Neural cell (in vitro differentiated cells): ENCODE measurements around the gene RAB3A. TPM values are rescaled to one million over a fixed set of nuclear protein-coding genes. Genes with fewer than 3 reads are reported as not detected.

Experiments
- H2AFZ ChIP-seq: fragments of 200-600, 300-800 bp; sonication (generic), shearing (Covaris generic); 2 replicates; pipeline ENCODE4 v1.6.0; 2014; ENCODE audit warnings: low read depth, mild to moderate bottlenecking, antibody characterized with exemption, low read length, moderate library complexity
- H3F3A ChIP-seq: fragments of 200-600 bp; shearing (Covaris generic); 2 replicates; pipeline ENCODE4 v1.6.1; 2016; ENCODE audit warnings: mild to moderate bottlenecking, moderate library complexity, mixed read lengths, antibody characterized with exemption, low read length; ENCODE audit not compliant: insufficient read depth, poor library complexity, severe bottlenecking
- H3K27ac ChIP-seq: fragments of 200-600, 300-800 bp; sonication (generic), shearing (Covaris generic); 2 replicates; pipeline ENCODE4 v1.5.1; 2014; ENCODE audit warnings: mild to moderate bottlenecking, low read length, moderate library complexity
- H3K27me3 ChIP-seq: fragments of 300-800, 200-600 bp; sonication (generic), shearing (Covaris generic); 2 replicates; pipeline ENCODE4 v1.6.0; 2014; ENCODE audit warnings: mild to moderate bottlenecking, low read depth, low read length, moderate library complexity; ENCODE audit not compliant: insufficient read depth
- H3K36me3 ChIP-seq: fragments of 300-800, 200-600 bp; sonication (generic), shearing (Covaris generic); 2 replicates; pipeline ENCODE4 v1.5.1; 2014; ENCODE audit warnings: mild to moderate bottlenecking, antibody characterized with exemption, low read length, moderate library complexity; ENCODE audit not compliant: insufficient read depth
- H3K4me2 ChIP-seq: fragments of 300-800, 200-600 bp; sonication (generic), shearing (Covaris generic); 2 replicates; pipeline ENCODE4 v1.6.0; 2014; ENCODE audit warnings: mild to moderate bottlenecking, low read length
- H3K4me3 ChIP-seq: fragments of 300-800, 200-600 bp; sonication (generic), shearing (Covaris generic); 2 replicates; pipeline ENCODE4 v1.5.1; 2014; ENCODE audit warnings: mild to moderate bottlenecking, low read length, moderate library complexity
- H3K79me2 ChIP-seq: fragments of 200-600 bp; shearing (Covaris generic); replicated peaks from 2 replicates; pipeline ENCODE4 v1.6.0; 2014; ENCODE audit warnings: mild to moderate bottlenecking, low read length, moderate library complexity; ENCODE audit not compliant: insufficient read depth
- H3K9ac ChIP-seq: fragments of 300-800, 200-600 bp; sonication (generic), shearing (Covaris generic); 2 replicates; pipeline ENCODE4 v1.6.1; 2016; ENCODE audit warnings: mild to moderate bottlenecking, low read length, mixed read lengths
- H3K9me2 ChIP-seq: fragments of 200-600 bp; shearing (Covaris generic); 2 replicates; pipeline ENCODE4 v1.6.1; 2016; ENCODE audit warnings: mild to moderate bottlenecking, low read length, mixed read lengths; ENCODE audit not compliant: insufficient read depth
- H3K9me3 ChIP-seq: fragments of 200-600, 300-800 bp; sonication (generic), shearing (Covaris generic); 2 replicates; pipeline ENCODE4 v1.6.1; 2016; ENCODE audit warnings: mild to moderate bottlenecking, mixed run types, low read length, moderate library complexity, mixed read lengths
- H4K20me1 ChIP-seq: fragments of 200-600 bp; shearing (Covaris generic); 2 replicates; pipeline ENCODE4 v1.6.1; 2016; ENCODE audit warnings: mild to moderate bottlenecking, mixed run types; ENCODE audit not compliant: insufficient read depth
- EP300 ChIP-seq: fragments of 450-650 bp; conservative IDR thresholded peaks from 2 replicates; pipeline ENCODE4 v1.6.1; 2014; ENCODE audit warnings: antibody characterized with exemption, mild to moderate bottlenecking, moderate library complexity; ENCODE audit not compliant: poor library complexity, severe bottlenecking
- EZH2 ChIP-seq: fragments of 200-600, 300-800 bp; shearing (Covaris generic), sonication (generic); IDR thresholded peaks from 2 replicates; pipeline ENCODE4 v1.6.1; 2014; ENCODE audit warnings: antibody characterized with exemption, low read length, borderline replicate concordance, mild to moderate bottlenecking; ENCODE audit not compliant: insufficient read depth, poor library complexity, severe bottlenecking
- MXI1 ChIP-seq: fragments of 450-650 bp; conservative IDR thresholded peaks from 2 replicates; pipeline ENCODE4 v1.6.1; 2014; ENCODE audit warnings: antibody characterized with exemption, mild to moderate bottlenecking; ENCODE audit not compliant: poor library complexity, severe bottlenecking
- POLR2AphosphoS5 ChIP-seq: IDR thresholded peaks from 2 replicates; pipeline ENCODE4 v1.6.1; 2012
- RAD21 ChIP-seq: fragments of 450-650 bp; conservative IDR thresholded peaks from 2 replicates; pipeline ENCODE4 v1.6.1; 2014; ENCODE audit warnings: antibody characterized with exemption, mild to moderate bottlenecking, moderate library complexity
- SMC3 ChIP-seq: fragments of 450-650 bp; conservative IDR thresholded peaks from 2 replicates; pipeline ENCODE4 v1.6.1; 2014; ENCODE audit warnings: antibody characterized with exemption, mild to moderate bottlenecking, moderate library complexity; ENCODE audit not compliant: poor library complexity
- TAF1 ChIP-seq: IDR thresholded peaks from 2 replicates; pipeline ENCODE4 v1.6.1; 2012; ENCODE audit warnings: low read depth
- polyA plus RNA-seq: library from polyadenylated mRNA; depleted of rRNA; stranded (reverse); fragments of >200 nt; gene quantifications from 2 replicates; pipeline ENCODE4 v1.2.3, GENCODE V29; 2014
- TF ChIP-seq, protein P1 (sequence below): fragments of 450-650 bp; IDR thresholded peaks from 2 replicates; pipeline ENCODE4 v1.5.1; 2014; ENCODE audit warnings: antibody characterized with exemption, mild to moderate bottlenecking, moderate library complexity; ENCODE audit not compliant: poor library complexity, severe bottlenecking
- TF ChIP-seq, protein P2 (sequence below): IDR thresholded peaks from 2 replicates; pipeline ENCODE4 v1.6.1; 2012; ENCODE audit warnings: borderline replicate concordance

RAB3A gene
- polyA plus RNA-seq, 1 donor from 2014 or later = 32.3 TPM

DNA sequence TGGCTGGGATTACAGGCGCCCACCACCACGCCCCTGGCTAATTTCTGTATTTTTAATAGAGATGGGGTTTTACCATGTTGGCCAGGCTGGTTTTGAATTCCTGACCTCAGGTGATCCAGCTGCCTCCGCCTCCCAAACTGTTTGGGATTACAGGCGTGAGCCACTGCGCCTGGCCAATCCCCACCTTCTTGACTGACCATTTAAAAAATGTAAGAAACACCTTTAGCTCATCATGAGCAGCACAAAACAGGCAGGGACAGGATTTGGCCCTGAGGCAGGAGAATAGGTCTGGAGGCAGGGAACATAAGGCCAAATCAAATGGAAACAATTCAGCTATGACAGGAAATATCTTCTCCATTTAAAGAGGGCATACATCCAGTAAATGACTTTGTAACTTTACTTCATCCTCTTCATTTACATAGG lies 12.2 kb downstream of the RAB3A start:
- H2AFZ ChIP-seq = no peak overlapping the region
- H4K20me1 ChIP-seq = no peaks in the 10 kb centered on the region
- no peaks in the 10 kb centered on the region for H3K9me2 ChIP-seq
- no peaks in the 10 kb centered on the region for H3K36me3 ChIP-seq
- no peaks in the 10 kb centered on the region for H3K79me2 ChIP-seq
- no peak overlapping the region for H3K4me3 ChIP-seq
- H3K27ac ChIP-seq = no peak overlapping the region
- no peaks in the 10 kb centered on the region for H3K27me3 ChIP-seq
- H3K9me3 ChIP-seq = no peaks in the 10 kb centered on the region
- no peaks in the 10 kb centered on the region for H3F3A ChIP-seq
- TF ChIP-seq RAD21 (no peak), SMC3 (no peak), TAF1 (no peak)
- TF ChIP-seq, protein P1, sequence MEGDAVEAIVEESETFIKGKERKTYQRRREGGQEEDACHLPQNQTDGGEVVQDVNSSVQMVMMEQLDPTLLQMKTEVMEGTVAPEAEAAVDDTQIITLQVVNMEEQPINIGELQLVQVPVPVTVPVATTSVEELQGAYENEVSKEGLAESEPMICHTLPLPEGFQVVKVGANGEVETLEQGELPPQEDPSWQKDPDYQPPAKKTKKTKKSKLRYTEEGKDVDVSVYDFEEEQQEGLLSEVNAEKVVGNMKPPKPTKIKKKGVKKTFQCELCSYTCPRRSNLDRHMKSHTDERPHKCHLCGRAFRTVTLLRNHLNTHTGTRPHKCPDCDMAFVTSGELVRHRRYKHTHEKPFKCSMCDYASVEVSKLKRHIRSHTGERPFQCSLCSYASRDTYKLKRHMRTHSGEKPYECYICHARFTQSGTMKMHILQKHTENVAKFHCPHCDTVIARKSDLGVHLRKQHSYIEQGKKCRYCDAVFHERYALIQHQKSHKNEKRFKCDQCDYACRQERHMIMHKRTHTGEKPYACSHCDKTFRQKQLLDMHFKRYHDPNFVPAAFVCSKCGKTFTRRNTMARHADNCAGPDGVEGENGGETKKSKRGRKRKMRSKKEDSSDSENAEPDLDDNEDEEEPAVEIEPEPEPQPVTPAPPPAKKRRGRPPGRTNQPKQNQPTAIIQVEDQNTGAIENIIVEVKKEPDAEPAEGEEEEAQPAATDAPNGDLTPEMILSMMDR = no peak
- no peak overlapping the region for H3K4me2 ChIP-seq
- no peak overlapping the region for H3K9ac ChIP-seq

DNA sequence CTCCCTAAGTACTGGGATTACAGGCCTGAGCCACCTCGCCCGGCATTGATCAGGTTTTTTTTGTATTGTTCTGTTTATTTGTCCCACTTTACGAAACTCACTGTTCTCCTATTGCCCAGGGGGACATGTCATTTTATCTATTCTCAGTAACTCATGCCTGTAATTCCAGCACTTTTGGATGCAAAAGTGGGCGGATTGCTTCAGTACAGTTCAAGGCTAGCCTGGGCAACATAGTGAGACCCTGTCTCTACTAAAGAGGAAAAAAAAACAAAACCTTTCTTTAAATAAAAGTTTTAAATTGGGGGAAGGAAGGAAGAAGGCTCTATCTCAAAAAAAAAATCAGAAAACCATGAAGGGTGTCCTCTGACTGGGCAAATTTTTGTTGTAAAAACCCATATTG lies 13.6 kb downstream of the RAB3A start:
- Histone ChIP-seq H3K4me3 (no peak overlapping the region), H3K9me2 (no peaks in the 10 kb centered on the region), H3K4me2 (no peak overlapping the region), H3K27ac (no peak overlapping the region), H4K20me1 (no peaks in the 10 kb centered on the region), H3F3A (no peaks in the 10 kb centered on the region), H3K9me3 (no peaks in the 10 kb centered on the region), H2AFZ (no peak overlapping the region), H3K79me2 (no peaks in the 10 kb centered on the region), H3K36me3 (no peaks in the 10 kb centered on the region), H3K9ac (no peak overlapping the region), H3K27me3 (no peaks in the 10 kb centered on the region)
- TF ChIP-seq EP300 (no peak), EZH2 (no peak), MXI1 (no peak), TAF1 (no peak), POLR2AphosphoS5 (no peak), RAD21 (no peak), SMC3 (no peak)
- TF ChIP-seq, protein P2, sequence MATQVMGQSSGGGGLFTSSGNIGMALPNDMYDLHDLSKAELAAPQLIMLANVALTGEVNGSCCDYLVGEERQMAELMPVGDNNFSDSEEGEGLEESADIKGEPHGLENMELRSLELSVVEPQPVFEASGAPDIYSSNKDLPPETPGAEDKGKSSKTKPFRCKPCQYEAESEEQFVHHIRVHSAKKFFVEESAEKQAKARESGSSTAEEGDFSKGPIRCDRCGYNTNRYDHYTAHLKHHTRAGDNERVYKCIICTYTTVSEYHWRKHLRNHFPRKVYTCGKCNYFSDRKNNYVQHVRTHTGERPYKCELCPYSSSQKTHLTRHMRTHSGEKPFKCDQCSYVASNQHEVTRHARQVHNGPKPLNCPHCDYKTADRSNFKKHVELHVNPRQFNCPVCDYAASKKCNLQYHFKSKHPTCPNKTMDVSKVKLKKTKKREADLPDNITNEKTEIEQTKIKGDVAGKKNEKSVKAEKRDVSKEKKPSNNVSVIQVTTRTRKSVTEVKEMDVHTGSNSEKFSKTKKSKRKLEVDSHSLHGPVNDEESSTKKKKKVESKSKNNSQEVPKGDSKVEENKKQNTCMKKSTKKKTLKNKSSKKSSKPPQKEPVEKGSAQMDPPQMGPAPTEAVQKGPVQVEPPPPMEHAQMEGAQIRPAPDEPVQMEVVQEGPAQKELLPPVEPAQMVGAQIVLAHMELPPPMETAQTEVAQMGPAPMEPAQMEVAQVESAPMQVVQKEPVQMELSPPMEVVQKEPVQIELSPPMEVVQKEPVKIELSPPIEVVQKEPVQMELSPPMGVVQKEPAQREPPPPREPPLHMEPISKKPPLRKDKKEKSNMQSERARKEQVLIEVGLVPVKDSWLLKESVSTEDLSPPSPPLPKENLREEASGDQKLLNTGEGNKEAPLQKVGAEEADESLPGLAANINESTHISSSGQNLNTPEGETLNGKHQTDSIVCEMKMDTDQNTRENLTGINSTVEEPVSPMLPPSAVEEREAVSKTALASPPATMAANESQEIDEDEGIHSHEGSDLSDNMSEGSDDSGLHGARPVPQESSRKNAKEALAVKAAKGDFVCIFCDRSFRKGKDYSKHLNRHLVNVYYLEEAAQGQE = no peak
- TF ChIP-seq, protein P1 = no peak
